Activated T-cell treated with anti-CD3 and anti-CD28 coated beads for 1 hour (primary cell): ENCODE results near the gene PHAF1.

ENCODE experiments used
- DNase-seq: peaks from one replicate; pipeline ENCODE4 v3.0.0-alpha.2; 2020; ENCODE audit warnings: low read depth

PHAF1 gene

DNA sequence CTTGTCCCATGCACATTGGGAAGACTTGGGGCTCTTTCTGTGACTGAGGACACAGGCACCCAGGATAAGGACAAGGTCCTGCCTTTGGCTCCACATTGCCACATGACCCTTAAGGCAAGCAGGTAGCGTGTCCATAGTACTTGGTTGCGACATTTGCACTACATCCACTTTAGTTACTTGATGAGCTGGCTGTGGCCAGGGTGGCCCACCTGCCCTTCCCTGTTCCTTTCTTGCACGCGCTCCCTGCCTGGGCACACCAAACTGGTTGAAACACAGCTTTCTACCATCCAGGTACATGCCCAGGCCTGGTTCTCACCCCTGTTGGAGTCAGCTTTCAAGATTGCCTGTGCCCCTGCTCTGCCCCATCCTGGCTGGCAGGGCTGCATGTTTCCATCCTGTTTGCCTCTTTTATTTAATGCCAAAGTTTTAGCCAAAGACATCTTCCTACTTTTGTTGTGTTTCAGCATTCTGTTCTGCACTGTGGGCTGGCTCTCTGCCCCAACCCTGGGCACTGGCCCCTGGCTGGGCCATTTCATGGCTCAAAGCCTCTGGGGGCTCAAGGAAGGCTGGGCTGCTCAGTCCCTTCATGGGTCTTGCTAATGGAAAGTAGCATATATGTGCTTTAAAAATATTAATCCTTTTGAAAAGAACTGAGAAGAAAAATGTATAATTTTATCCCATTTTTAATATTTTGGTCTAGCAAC is 37.8 kb downstream of the PHAF1 start:
- no peak for DNase-seq

- DNase-seq = no peak
These were observed 38.5 kb downstream of the PHAF1 start for GRCh38 chr16:67148221-67148620.

DNA sequence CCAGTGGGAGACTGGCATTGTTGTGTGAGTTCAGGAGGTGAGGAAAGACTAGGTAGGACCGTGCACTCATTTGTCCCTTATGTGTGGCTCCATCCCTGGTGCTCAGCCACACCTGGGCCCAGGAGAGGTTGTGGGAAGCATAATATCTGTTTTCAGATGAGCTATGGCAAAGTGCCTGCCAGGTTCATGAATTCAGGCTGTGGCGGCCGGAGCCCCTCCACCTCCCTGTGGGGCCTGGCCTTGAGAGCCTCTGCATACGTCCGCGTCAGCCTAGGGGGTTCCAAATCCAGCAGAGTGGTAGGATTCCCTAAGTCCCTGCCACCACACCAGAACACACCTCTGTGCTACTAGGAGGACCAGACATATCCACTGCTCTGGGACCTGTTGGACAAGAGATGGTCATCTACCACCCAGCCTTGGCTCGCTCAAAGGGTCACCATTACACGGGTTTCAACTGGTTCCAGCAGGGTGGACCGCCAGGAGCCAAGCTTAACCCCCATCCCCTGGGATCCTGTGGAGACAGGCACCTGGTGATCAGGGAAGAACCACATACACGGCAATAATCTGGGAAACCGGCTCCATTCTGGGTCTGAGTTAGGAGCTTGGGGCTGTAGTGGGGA is 39.0 kb downstream of the PHAF1 start:
- no peak for DNase-seq

- DNase-seq = no peak
These were observed 39.7 kb downstream of the PHAF1 start for GRCh38 chr16:67149276-67150046.

DNA sequence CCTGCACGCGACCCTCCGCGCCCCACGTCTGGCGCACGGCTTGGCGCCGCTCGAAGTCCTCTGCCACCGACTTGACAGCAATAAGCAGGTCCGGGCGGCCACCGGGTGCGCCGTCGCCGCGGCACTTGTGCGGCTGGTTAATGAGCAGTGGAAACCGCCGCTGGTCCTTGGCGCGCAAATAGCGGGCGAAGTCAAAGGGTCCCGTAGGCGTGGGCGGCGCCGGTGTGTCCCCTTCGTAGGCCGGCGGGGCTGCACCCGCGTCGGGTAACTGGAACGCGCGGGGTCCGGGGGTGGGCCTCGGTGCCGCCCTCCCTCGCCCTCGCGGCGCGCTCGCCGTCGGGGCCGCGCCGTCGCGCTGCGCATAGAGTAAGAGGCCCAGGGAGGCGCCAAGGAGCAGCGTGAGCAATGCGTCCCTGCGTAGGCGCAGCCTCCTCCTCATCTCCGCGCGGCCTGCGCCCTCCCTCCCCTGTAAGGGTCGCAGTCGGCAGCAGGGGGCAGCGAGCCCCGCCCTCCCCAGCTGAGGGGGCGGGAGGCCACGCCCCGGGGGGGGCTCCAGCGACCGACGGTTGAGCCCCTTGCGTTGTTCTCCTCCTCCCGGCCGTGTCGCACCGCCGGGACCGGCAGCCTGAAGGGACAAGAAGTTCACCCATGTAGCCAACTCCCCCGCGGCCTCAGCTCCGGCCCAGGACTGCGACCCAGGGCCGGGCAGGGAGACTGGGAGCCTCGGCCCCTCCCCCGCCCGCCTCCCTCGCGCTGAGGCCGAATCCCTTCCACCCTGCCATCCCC is 40.5 kb downstream of the PHAF1 start:
- no peak for DNase-seq

DNA sequence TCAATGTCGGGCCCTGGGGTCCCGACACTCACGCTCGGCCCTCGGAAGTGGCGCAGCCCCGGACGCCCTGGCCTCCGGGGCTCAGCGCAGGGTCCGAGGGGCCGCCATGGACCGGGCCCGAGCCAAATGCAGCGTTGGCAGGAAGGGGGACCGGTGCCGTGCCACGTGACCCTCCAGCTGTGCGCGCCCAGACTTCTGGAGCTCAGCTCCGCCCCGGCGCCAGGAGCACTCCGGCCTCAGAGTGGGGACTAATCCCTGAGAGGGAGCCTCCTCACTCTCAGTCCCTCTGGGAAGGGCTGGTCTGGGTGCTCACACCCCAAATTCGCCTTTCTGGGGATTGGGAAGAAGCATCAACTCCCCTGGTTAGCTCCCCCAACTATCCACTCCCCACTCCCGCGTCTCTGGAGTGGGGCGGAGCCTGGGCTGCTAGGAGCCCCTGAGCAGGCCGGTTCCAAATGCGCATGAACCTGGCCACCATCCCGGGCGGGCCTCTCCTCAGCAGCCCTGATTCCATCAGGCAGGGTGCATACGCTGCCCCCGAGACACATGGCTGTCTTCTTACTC is 41.2 kb downstream of the PHAF1 start, which contains the start of gene B3GNT9:
Gene B3GNT9 (minus strand): TSS at position 166 of the 564 bp plus-strand sequence. CDS start 513 bp downstream, outside the sequence.
- no peak for DNase-seq

DNA sequence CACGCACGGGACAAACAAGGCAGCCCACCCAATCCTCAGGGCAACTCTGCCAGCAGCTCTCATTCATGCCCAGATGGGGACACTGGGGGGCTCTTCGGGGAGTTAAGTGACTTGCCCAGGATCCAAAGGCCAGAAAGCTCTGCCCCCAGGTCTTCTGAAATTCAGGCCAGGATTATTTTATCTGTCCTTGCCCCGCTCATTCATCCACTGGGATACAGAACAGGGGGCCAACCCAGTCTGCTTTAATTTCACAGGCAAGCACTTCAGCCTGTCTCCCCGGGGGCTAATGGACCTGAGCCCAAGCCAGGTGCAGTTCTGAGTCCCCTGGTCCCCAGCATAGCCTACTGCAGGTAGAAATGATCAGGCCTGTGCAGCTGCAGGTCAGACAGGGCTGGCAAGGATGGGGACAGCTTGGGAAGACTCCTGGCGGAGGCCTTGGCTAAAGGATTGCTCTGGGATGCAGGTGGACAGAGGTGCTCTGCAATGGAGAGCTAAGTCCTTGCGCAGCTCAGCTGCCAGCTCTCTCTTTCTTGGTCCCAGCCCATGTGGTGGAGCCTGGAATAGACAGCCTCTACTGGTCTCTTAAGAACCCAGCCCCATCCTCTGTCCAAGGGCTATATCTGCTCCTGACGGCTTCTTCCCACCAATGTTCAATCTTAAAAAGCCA is 41.8 kb downstream of the PHAF1 start:
- no peak for DNase-seq

- no peak for DNase-seq
These were observed 45.0 kb downstream of the PHAF1 start for GRCh38 chr16:67154578-67155294.

DNA sequence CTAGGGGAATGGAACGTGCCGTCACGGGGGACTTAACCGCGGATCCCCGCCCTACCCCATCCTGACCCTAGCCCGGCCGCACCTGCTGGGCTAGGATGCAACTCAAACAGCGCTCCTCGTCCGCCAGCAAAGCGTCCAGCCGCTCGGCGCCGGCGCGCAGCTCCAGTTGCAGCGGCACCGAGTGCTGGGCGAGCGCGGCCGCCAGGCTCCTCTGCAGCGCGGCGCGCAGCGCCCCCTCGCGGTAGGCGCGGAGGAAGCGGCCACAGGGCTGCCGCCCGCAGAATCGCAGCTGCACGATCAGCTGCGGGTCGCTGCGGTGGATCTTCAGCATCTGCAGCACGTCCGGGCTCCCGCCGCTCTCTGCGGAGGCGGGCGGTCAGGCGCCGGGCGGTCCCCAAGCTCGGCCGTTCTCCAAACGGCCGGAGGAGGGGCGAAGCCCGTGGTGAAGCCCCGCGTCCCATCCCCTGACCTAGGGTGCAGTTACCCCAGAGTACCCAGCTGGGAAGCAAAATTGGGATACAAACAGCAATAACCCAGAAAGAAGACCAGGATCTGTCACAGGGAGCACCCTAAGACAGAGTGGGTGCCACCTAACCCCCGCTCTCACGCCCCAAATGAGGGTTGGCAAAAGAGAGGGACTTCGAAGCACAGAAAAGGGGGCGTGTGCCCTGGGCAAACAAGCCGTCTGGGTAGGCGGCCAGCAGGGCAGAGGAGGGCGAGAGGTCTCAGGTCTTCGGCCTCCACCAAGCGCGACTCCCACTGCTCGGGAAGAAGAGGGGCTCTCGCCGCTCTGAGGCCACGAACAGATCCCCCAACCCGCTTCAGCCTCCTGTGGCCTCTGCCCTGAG is 45.8 kb downstream of the PHAF1 start:
- DNase-seq = peak; percentile 75

- no peak for DNase-seq
These were observed 46.6 kb downstream of the PHAF1 start for GRCh38 chr16:67156143-67156844.

- no peak for DNase-seq
These were observed 47.5 kb downstream of the PHAF1 start for GRCh38 chr16:67157106-67157748.

DNA sequence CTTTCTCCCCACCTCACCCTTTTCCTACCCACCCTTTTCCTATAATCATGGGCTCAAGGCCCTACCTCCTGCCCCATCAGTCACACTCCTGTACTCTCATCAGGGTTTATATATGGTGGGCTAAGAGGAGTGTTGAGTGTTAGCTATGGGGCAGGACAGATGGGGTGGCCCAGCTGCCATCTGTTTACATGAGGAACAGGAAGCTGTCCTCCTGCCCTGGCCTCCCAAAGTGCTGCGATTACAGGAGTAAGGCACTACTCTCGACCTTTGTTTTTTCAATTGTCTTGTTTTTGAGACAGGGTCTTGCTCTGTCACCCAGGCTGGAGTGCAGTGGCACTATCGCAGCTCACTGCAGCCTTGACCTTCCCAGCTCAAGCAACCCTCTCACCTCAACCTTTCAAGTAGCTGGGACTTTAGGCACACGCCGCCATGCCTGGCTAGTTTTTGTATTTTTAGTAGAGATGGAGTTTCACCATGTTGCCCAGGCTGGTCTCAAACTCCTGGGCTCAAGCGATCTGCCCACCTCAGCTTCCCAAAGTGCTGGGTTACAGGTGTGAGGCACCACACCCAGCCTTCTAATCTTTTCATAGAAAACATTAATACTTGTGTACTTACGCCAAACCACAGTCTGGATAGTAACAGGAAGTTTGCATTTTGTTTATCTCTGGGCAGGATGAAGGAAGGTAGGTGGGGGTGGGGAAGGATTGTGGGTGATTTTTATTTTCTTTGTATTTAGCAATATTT is 48.3 kb downstream of the PHAF1 start:
- DNase-seq = no peak

DNA sequence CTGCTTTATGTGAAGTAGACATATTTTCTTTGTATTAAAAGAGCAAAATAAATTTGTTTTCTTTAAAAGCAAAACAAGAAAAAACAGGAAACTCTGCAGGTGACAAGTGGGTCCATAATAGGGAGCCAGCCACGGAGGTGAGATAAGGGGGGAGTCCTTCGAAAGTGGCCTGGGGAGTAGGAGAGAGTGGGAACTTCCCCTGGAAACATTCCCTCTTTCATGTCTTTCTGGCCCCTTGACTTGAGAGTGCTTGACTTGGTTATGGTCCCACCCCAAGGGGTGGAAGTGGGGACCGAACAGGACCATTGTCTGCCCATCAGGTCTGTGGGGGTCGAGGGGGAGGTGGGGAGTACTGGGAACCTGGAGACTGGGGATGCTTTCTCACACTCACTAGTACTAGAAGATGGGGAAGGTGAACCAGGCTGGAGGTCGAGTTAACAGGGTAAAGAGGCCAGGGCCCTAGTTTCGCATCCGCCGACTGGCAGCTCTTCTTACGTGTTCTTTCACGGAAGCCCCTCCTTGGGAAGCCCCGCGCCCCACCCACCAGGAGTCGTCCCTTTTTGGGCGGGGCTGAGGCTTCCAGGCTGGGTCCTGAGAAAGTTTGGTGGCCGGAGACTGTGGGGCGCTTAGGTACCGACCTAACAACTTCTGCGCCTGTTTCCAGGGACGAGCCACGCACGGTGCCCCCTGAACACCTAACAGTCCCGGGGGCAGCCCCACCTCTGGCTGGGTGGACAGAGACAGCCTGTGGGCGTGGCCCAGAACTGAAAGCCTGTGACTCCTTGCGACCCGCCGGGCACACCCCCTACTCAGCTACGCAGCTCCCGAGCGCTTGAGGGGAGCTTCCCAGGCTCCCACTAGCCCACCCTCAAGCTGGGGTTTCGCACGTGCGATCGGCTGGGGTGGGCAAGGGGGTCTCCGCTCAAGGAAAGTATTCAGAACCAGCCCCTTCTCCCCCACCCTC is 49.2 kb downstream of the PHAF1 start:
- peak; percentile 71 for DNase-seq

DNA sequence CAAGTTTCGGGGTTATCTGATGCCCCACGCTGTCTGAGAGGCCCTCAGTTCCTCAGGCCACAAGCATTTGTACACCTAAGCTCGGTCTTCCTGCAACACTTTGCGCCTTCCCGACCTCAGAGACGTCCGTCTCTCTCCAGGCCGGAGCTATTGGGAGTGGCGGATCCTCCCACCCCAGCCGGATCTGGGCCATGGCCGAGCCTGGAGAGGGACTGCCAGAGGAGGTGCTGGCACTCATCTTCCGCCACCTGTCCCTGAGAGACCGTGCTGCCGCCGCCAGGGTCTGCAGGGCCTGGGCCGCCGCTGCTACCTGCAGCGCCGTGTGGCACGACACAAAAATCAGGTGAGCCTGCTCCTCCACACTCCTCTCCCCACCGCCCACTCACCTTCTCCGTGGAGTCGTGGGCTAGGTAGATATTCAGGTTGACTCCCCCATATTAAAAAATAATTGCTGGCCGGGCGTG is 51.9 kb downstream of the PHAF1 start:
- no peak for DNase-seq

- DNase-seq = no peak
These were observed 52.9 kb downstream of the PHAF1 start for GRCh38 chr16:67162506-67163163.
